Fibroblast of peridontal ligament (primary cell): Measurements from ENCODE around the gene PPP1R14C.

Experiments
- DNase-seq: peaks from one replicate; pipeline ENCODE4 v3.0.0-alpha.2; 2010; ENCODE audit errors: extremely low read depth

The PPP1R14C gene

GRCh38 chr6:150138638-150139037 lies 4.2 kb upstream of the PPP1R14C start:
- no peak for DNase-seq

- DNase-seq, result no peak
These were observed 3.3 kb upstream of the PPP1R14C start for GRCh38 chr6:150139533-150139932.

- no peak for DNase-seq
These were observed 2.4 kb upstream of the PPP1R14C start for GRCh38 chr6:150140236-150140969.

- peak; percentile 25 for DNase-seq
These were observed 661 bp upstream of the PPP1R14C start for GRCh38 chr6:150142097-150142669.

GRCh38 chr6:150143516-150144293 lies 861 bp downstream of the PPP1R14C start:
- no peak for DNase-seq

- DNase-seq, result no peak
These were observed 1.5 kb downstream of the PPP1R14C start for GRCh38 chr6:150144294-150144868.

- no peak for DNase-seq
These were observed 2.6 kb downstream of the PPP1R14C start for GRCh38 chr6:150145427-150145826.

GRCh38 chr6:150145830-150146229 lies 3.0 kb downstream of the PPP1R14C start:
- no peak for DNase-seq

- DNase-seq, result no peak
These were observed 3.6 kb downstream of the PPP1R14C start for GRCh38 chr6:150146436-150146835.

GRCh38 chr6:150149146-150149545 lies 6.3 kb downstream of the PPP1R14C start:
- DNase-seq, result no peak

GRCh38 chr6:150150458-150150820 lies 7.6 kb downstream of the PPP1R14C start:
- no peak for DNase-seq

GRCh38 chr6:150150821-150151646 lies 8.2 kb downstream of the PPP1R14C start:
- no peak for DNase-seq

- peak; percentile 3 for DNase-seq
These were observed 10.3 kb downstream of the PPP1R14C start for GRCh38 chr6:150152891-150153876.

GRCh38 chr6:150153905-150154492 lies 11.2 kb downstream of the PPP1R14C start:
- no peak for DNase-seq

- DNase-seq, result no peak
These were observed 13.6 kb downstream of the PPP1R14C start for GRCh38 chr6:150156460-150156859.

- DNase-seq, result no peak
These were observed 14.2 kb downstream of the PPP1R14C start for GRCh38 chr6:150157081-150157480.

- DNase-seq, result no peak
These were observed 16.9 kb downstream of the PPP1R14C start for GRCh38 chr6:150159757-150160156.

- DNase-seq, result no peak
These were observed 21.1 kb downstream of the PPP1R14C start for GRCh38 chr6:150163970-150164369.

- DNase-seq, result no peak
These were observed 22.3 kb downstream of the PPP1R14C start for GRCh38 chr6:150165020-150165702.
